Dendritic cell treated with granulocyte-macrophage colony-stimulating factor and Interleukin-4, amounts not matched to agents 40 ng/mL and 50 ng/mL, for 4 days (primary cell): Measurements from ENCODE around the gene BLOC1S3.

Experiments used
- H3K27ac Mint-ChIP-seq: one replicate; pipeline ENCODE4 v1.8.0; 2022; ENCODE audit warnings: mild to moderate bottlenecking, mixed read lengths
- H3K27me3 Mint-ChIP-seq: one replicate; pipeline ENCODE4 v1.8.0; 2022; ENCODE audit warnings: mild to moderate bottlenecking, mixed read lengths
- H3K36me3 Mint-ChIP-seq: one replicate; pipeline ENCODE4 v1.8.0; 2022; ENCODE audit warnings: low read depth, mixed read lengths
- H3K4me1 Mint-ChIP-seq: one replicate; pipeline ENCODE4 v1.8.0; 2022; ENCODE audit warnings: low read depth, mixed read lengths
- H3K4me3 Mint-ChIP-seq: one replicate; pipeline ENCODE4 v1.8.0; 2022; ENCODE audit warnings: mild to moderate bottlenecking, moderate library complexity, mixed read lengths
- H3K9me3 Mint-ChIP-seq: one replicate; pipeline ENCODE4 v1.8.0; 2022; ENCODE audit warnings: mixed read lengths
- intact Hi-C: fragments of 100-400 bp; cut with micrococcal nuclease; formaldehyde crosslinking; loops from one replicate; pipeline ENCODE4 v1.15.0; 2022

BLOC1S3 gene

GRCh38 chr19:45141203-45141900 is 37.2 kb upstream of the BLOC1S3 start:
- Mint-ChIP-seq H3K9me3 (no peaks in the 10 kb centered on the region), H3K27me3 (no peaks in the 10 kb centered on the region), H3K27ac (no peak overlapping the region), H3K36me3 (peaks cover 70% of the 10 kb centered on the region), H3K4me3 (no peak overlapping the region), H3K4me1 (peaks cover 22% of the 10 kb centered on the region)
- intact Hi-C loops, result no loop called here

GRCh38 chr19:45142016-45142725 is 36.4 kb upstream of the BLOC1S3 start:
- Mint-ChIP-seq H3K4me3 (no peak overlapping the region), H3K27me3 (no peaks in the 10 kb centered on the region), H3K4me1 (peaks cover 13% of the 10 kb centered on the region), H3K36me3 (peaks cover 78% of the 10 kb centered on the region), H3K27ac (no peak overlapping the region), H3K9me3 (no peaks in the 10 kb centered on the region)
- intact Hi-C loops, result no loop called here

GRCh38 chr19:45142726-45143110 is 35.9 kb upstream of the BLOC1S3 start:
- intact Hi-C loops, result no loop called here
- Mint-ChIP-seq H3K9me3 (no peaks in the 10 kb centered on the region), H3K36me3 (peaks cover 83% of the 10 kb centered on the region), H3K27me3 (no peaks in the 10 kb centered on the region), H3K27ac (peak overlapping the region; percentile 18), H3K4me1 (peaks cover 10% of the 10 kb centered on the region), H3K4me3 (no peak overlapping the region)

GRCh38 chr19:45144431-45145269 is 33.9 kb upstream of the BLOC1S3 start:
- H3K4me1 Mint-ChIP-seq, result peaks cover 10% of the 10 kb centered on the region
- H3K27ac Mint-ChIP-seq, result no peak overlapping the region
- H3K27me3 Mint-ChIP-seq, result no peaks in the 10 kb centered on the region
- intact Hi-C loops, result no loop called here
- H3K4me3 Mint-ChIP-seq, result no peak overlapping the region
- H3K9me3 Mint-ChIP-seq, result no peaks in the 10 kb centered on the region
- peaks cover 86% of the 10 kb centered on the region for H3K36me3 Mint-ChIP-seq

- no peak overlapping the region for H3K27ac Mint-ChIP-seq
- peaks cover 11% of the 10 kb centered on the region for H3K4me1 Mint-ChIP-seq
- intact Hi-C loops, result no loop called here
- H3K9me3 Mint-ChIP-seq, result no peaks in the 10 kb centered on the region
- peaks cover 3% of the 10 kb centered on the region for H3K27me3 Mint-ChIP-seq
- no peak overlapping the region for H3K4me3 Mint-ChIP-seq
- peaks cover 77% of the 10 kb centered on the region for H3K36me3 Mint-ChIP-seq
These were observed 33.1 kb upstream of the BLOC1S3 start for GRCh38 chr19:45145270-45146189.

- intact Hi-C loops, result no loop called here
- Mint-ChIP-seq H3K4me3 (no peak overlapping the region), H3K4me1 (peaks cover 18% of the 10 kb centered on the region), H3K27ac (no peak overlapping the region), H3K9me3 (no peaks in the 10 kb centered on the region), H3K27me3 (peaks cover 11% of the 10 kb centered on the region), H3K36me3 (peaks cover 70% of the 10 kb centered on the region)
These were observed 32.3 kb upstream of the BLOC1S3 start for GRCh38 chr19:45146251-45146650.

- peaks cover 24% of the 10 kb centered on the region for H3K4me1 Mint-ChIP-seq
- H3K27ac Mint-ChIP-seq, result no peak overlapping the region
- intact Hi-C loops, result no loop called here
- H3K27me3 Mint-ChIP-seq, result peaks cover 16% of the 10 kb centered on the region
- peaks cover 65% of the 10 kb centered on the region for H3K36me3 Mint-ChIP-seq
- H3K4me3 Mint-ChIP-seq, result no peak overlapping the region
- no peaks in the 10 kb centered on the region for H3K9me3 Mint-ChIP-seq
These were observed 31.8 kb upstream of the BLOC1S3 start for GRCh38 chr19:45146741-45147205.

GRCh38 chr19:45147835-45148676 is 30.5 kb upstream of the BLOC1S3 start:
- H3K4me1 Mint-ChIP-seq, result peaks cover 34% of the 10 kb centered on the region
- no peak overlapping the region for H3K27ac Mint-ChIP-seq
- H3K27me3 Mint-ChIP-seq, result peaks cover 29% of the 10 kb centered on the region
- no peak overlapping the region for H3K4me3 Mint-ChIP-seq
- H3K9me3 Mint-ChIP-seq, result no peaks in the 10 kb centered on the region
- H3K36me3 Mint-ChIP-seq, result peaks cover 52% of the 10 kb centered on the region
- intact Hi-C loops, result no loop called here

- Mint-ChIP-seq H3K27ac (no peak overlapping the region), H3K36me3 (peaks cover 41% of the 10 kb centered on the region)
These were observed 29.5 kb upstream of the BLOC1S3 start for GRCh38 chr19:45149129-45149528.

GRCh38 chr19:45150180-45150579 is 28.4 kb upstream of the BLOC1S3 start:
- intact Hi-C loops, result no loop called here
- H3K4me1 Mint-ChIP-seq, result peaks cover 42% of the 10 kb centered on the region
- H3K27me3 Mint-ChIP-seq, result peaks cover 50% of the 10 kb centered on the region
- no peaks in the 10 kb centered on the region for H3K9me3 Mint-ChIP-seq
- H3K27ac Mint-ChIP-seq, result no peak overlapping the region
- H3K36me3 Mint-ChIP-seq, result peaks cover 31% of the 10 kb centered on the region
- H3K4me3 Mint-ChIP-seq, result no peak overlapping the region

More at GRCh38 chr19:45149129-45149528, 29.5 kb upstream of the BLOC1S3 start:
- H3K4me3 Mint-ChIP-seq, result no peak overlapping the region
- peaks cover 39% of the 10 kb centered on the region for H3K27me3 Mint-ChIP-seq
- intact Hi-C loops, result no loop called here
- H3K9me3 Mint-ChIP-seq, result no peaks in the 10 kb centered on the region
- peaks cover 37% of the 10 kb centered on the region for H3K4me1 Mint-ChIP-seq

- intact Hi-C loops, result no loop called here
- H3K36me3 Mint-ChIP-seq, result peaks cover 26% of the 10 kb centered on the region
- no peak overlapping the region for H3K4me3 Mint-ChIP-seq
- peaks cover 56% of the 10 kb centered on the region for H3K27me3 Mint-ChIP-seq
- H3K4me1 Mint-ChIP-seq, result peaks cover 42% of the 10 kb centered on the region
- H3K9me3 Mint-ChIP-seq, result no peaks in the 10 kb centered on the region
- no peak overlapping the region for H3K27ac Mint-ChIP-seq
These were observed 27.8 kb upstream of the BLOC1S3 start for GRCh38 chr19:45150751-45151281.

GRCh38 chr19:45151320-45151719 is 27.3 kb upstream of the BLOC1S3 start:
- Mint-ChIP-seq H3K4me1 (peaks cover 42% of the 10 kb centered on the region), H3K27ac (no peak overlapping the region), H3K9me3 (no peaks in the 10 kb centered on the region), H3K27me3 (peaks cover 59% of the 10 kb centered on the region), H3K36me3 (peaks cover 21% of the 10 kb centered on the region), H3K4me3 (no peak overlapping the region)
- intact Hi-C loops, result no loop called here
